HG02970 (cell line): ENCODE measurements around the gene DCLK2.

Experiments used
- ATAC-seq: cut with Tn5 transposase; IDR thresholded peaks from one replicate; pipeline ENCODE4 v1.9.1; 2021; ENCODE audit warnings: mild to moderate bottlenecking, moderate library complexity, moderate number of reproducible peaks; ENCODE audit not compliant: unreplicated experiment, low FRiP score

The DCLK2 gene

DNA sequence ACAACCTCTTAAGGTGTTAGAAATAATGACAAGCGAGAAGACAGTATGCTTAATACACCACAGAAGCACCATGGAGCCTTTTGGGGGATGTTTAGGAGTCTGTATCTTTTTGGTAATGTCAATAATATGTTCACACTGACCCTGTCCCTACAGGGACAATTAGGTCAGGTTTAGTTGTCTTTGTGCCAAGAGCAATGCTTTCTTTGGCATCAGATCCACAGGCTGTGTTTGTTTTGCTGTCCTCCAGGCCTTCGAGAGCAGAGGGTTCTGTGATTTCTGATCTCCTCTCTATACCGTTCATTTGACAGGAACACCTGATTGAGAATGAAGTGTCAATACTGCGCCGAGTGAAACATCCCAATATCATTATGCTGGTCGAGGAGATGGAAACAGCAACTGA, 153.8 kb downstream of the DCLK2 start:
- no peak for ATAC-seq

DNA sequence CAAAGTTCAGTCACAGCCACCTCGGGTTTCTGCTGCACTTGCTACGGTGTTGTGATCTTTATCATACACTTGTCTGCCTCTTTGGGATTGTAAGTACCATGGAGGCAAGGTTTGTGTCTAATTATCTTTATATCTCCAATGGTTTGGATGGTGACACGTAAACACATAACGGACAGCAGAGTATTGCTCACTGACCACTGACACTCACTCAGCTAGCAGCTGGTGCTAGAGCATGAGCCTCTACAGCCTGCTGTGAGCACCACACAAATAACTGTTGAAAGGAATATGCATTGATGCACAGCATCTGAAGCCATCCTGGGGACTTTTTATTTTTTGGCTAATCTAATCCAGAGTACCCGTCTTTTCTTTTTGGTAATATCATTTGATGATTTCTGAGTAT, 156.0 kb downstream of the DCLK2 start:
- no peak for ATAC-seq

DNA sequence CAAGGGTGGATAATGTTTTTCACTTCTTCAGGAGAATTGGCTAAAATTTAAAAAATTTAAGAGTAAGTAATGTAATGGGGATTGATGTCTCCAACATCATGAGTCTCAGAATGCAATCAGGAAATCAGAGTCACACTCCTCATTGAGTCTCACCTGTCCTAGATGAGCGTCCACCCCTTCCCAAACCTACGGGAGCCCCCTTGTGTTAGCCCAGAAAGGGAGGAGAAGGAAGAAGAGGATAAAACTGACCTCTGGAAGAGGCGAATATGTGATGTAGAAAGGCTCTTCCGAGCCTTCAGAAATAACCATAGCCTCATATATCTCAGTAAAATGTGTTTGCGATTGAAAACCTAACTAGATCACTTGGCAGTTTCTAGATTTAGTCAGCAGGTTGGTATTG, 157.1 kb downstream of the DCLK2 start:
- ATAC-seq = no peak

DNA sequence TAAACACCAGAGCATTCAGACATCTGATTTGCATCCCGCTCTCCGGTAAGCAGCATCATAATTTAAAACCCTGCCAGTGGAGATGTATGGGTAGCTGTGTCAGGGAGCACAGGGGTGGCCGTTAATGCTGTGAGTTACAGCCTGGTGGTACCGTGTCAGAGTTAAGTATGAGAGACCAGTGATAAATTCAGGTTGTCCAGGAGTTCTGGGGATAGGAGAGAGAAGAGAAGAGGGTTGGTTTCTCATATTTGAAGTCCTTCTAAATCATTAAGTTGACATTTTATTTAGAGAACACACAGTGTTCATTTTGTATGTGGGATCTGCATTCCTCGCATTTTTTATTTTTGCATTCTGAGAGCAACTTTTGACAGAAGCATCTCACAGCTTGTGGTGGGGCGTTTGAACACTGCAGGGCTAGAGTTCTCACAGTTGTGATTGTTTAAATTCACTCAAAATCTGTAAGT, 157.6 kb downstream of the DCLK2 start:
- ATAC-seq = no peak

DNA sequence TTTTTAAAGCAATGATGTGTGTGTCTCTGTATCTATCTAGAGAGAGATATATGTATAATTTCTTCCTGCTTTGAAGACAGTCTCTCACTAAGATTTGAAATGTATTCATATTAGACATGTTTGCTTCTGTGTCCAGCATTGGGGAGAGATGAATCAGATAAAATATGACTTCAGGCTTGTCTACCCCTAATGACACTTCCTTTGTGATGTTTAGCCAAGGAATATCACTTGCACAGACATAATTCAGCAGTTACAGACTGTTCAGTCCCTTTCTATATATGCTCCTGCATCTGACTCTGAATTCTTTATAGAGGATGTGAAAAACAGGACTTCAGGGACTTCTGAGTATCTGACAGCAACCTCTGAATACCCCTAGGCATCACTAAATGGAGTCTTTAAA, 158.4 kb downstream of the DCLK2 start:
- ATAC-seq = no peak

- ATAC-seq = no peak
Observed at GRCh38 chr4:150237110-150237872, 159.0 kb downstream of the DCLK2 start.

- ATAC-seq = no peak
Observed at GRCh38 chr4:150238591-150238990, 160.3 kb downstream of the DCLK2 start.

- ATAC-seq = no peak
Observed at GRCh38 chr4:150240011-150240410, 161.8 kb downstream of the DCLK2 start.

DNA sequence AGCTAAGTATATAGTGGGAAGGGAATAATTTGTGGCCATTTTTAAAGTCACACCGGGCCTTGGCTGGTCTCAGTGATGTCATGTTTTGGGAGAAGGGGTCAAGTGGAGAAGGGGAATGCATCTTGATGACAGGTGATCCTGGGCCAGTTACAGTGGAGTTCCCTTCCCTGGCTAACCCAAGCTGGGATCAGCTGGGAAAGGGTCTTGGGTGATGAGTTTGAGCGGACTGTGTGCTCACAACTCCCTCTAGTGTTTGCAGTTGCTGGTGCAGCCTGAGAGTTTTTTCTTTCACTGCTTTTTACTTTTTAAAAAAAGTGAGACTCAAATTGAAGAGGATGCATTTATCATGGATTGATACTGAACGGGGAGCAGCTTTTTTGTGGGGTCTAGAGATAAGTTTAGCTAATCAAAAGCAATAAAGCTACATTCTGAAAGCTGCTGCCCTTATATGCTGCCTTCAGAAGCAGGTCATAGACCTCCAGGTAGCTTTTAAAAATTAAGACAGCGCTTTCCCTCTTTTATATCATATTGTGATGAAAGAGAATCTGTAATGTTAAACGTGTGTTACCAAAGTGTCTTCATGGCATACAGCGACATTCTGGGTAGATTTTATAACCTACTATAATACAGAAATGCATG, 164.7 kb downstream of the DCLK2 start:
- ATAC-seq = no peak

GRCh38 chr4:150243932-150244331, 165.7 kb downstream of the DCLK2 start:
- no peak for ATAC-seq

GRCh38 chr4:150244600-150244999, 166.4 kb downstream of the DCLK2 start:
- ATAC-seq = no peak

DNA sequence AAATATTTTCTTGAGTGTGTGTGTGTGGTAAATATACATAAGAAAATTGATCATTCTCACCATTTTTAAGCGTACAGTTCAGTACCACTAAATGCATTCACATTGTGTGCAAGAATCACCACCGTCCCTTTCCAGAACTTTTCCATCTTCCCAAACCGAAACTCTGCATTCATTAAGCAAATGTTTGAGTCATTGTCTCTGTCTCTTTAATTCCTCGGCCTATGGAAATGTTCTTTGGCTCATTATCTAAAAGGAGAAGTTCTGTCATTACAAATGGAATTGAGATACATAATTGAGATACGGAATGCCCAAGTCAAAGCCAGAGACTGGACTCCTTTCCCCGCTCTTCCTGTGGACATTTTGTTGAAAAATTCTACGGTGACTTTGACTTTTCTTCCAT, 168.9 kb downstream of the DCLK2 start:
- ATAC-seq = no peak

- ATAC-seq = no peak
Observed at GRCh38 chr4:150248181-150248580, 169.9 kb downstream of the DCLK2 start.

DNA sequence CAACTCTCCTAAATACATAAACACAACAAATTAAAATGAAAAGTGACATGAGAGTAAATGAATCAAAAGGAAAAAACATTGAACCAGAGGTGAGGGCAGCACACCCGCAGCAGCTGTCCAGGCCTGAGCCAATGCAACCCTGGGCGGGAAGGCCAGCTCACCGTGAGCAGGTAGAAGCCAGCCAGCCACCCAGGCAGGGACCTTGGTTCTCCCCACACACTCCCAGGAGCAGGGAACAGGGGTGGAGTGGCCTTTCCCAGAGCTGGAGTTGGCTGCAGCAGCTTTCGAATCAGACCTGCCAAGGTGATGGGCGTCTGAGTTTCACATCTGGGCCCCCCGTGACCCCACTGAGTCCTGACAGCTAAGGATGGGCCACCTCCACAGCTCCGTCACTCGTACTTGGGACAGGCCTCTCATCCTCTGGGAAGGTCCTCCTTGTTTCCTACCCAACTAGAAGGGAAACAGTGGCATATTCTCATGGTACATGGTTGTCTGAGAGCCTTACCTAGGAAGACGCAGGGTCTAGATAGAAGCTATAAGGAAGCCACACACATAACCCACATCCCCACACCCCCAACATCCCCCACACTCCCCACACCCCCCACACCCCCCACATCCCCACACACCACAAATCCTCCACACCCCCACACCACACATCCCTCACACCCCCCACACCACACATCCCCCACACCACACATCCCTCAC, 172.2 kb downstream of the DCLK2 start:
- no peak for ATAC-seq

- no peak for ATAC-seq
Observed at GRCh38 chr4:150250998-150251651, 172.9 kb downstream of the DCLK2 start.

GRCh38 chr4:150251752-150252190, 173.5 kb downstream of the DCLK2 start:
- ATAC-seq = no peak

GRCh38 chr4:150252306-150252705, 174.1 kb downstream of the DCLK2 start:
- no peak for ATAC-seq

GRCh38 chr4:150252741-150253140, 174.5 kb downstream of the DCLK2 start:
- ATAC-seq = no peak

DNA sequence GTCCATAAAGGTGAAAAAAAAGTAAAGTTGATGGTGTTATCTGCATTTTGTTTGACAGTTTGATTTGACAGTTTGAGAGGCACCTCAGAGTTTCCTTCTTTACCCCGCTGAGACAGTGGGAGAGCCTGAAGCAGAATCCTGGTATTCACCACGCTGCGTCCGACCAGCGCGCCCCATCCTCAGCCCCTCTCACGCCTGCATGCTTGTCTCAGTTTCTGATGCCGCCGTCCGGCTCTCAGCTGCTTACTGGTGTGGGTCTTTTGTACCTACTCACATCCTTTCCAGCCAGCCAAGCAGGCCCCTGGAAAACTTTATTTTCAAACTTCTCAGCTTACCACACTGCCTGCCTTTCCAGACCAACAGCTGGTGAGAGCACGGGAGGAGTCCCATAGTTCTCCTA, 175.2 kb downstream of the DCLK2 start:
- ATAC-seq = no peak

- no peak for ATAC-seq
Observed at GRCh38 chr4:150253965-150254630, 175.9 kb downstream of the DCLK2 start.
